WTC11 (cell line): ENCODE measurements around the gene AP1G1. TPM values are rescaled to one million over a fixed set of nuclear protein-coding genes. Genes with fewer than 3 reads are reported as not detected.

Experiments used
- ATAC-seq: fragments of 200-7000 bp; cut with Tn5 transposase; 2 replicates; pipeline ENCODE4 v1.10.0; 2021; ENCODE audit warnings: mild to moderate bottlenecking, moderate library complexity
- CTCF ChIA-PET: fragments of 300-600 bp; sonication (Branson Sonifier 250); formaldehyde crosslinking; loops from one replicate; lab custom pipeline; 2021; ENCODE audit warnings: antibody characterized with exemption; lab: Charles Lee
- POLR2A ChIA-PET: fragments of 350-600 bp; sonication (Branson Sonifier 250); formaldehyde crosslinking; loops from one replicate; lab custom pipeline; 2021; ENCODE audit warnings: antibody characterized with exemption; lab: Charles Lee
- DNase-seq: peaks from one replicate; pipeline ENCODE4 v3.0.0; 2021; ENCODE audit warnings: low spot score
- H3K27ac Mint-ChIP-seq: 2 replicates; pipeline ENCODE4 v1.8.0; 2021; ENCODE audit warnings: mixed read lengths
- H3K27me3 Mint-ChIP-seq: 2 replicates; pipeline ENCODE4 v1.8.0; 2021; ENCODE audit warnings: low read depth, mild to moderate bottlenecking, moderate library complexity, mixed read lengths
- H3K36me3 Mint-ChIP-seq: 2 replicates; pipeline ENCODE4 v1.8.0; 2021; ENCODE audit warnings: mixed read lengths
- H3K4me1 Mint-ChIP-seq: 2 replicates; pipeline ENCODE4 v1.8.0; 2022; ENCODE audit warnings: mixed read lengths
- H3K4me3 Mint-ChIP-seq: 2 replicates; pipeline ENCODE4 v1.8.0; 2021; ENCODE audit warnings: mild to moderate bottlenecking, moderate library complexity, mixed read lengths
- H3K9me3 Mint-ChIP-seq: 2 replicates; pipeline ENCODE4 v1.8.0; 2021; ENCODE audit warnings: mixed read lengths
- ATF2 ChIP-seq: sonication (generic); formaldehyde crosslinking; IDR thresholded peaks from 2 replicates; pipeline ENCODE4 v1.8.1; 2022; ENCODE audit warnings: low read depth, missing genetic modification reagents, borderline replicate concordance
- ATF6 ChIP-seq: sonication (generic); formaldehyde crosslinking; IDR thresholded peaks from 2 replicates; pipeline ENCODE4 v1.8.1; 2023; ENCODE audit warnings: mild to moderate bottlenecking, missing genetic modification reagents
- CREB1 ChIP-seq: sonication (generic); formaldehyde crosslinking; IDR thresholded peaks from 2 replicates; pipeline ENCODE4 v1.8.0; 2023; ENCODE audit warnings: mild to moderate bottlenecking, missing genetic modification reagents
- E2F5 ChIP-seq: sonication (generic); formaldehyde crosslinking; IDR thresholded peaks from 2 replicates; pipeline ENCODE4 v1.8.1; 2022; ENCODE audit warnings: mild to moderate bottlenecking, moderate library complexity, missing genetic modification reagents
- ESRRA ChIP-seq: sonication (generic); formaldehyde crosslinking; IDR thresholded peaks from 2 replicates; pipeline ENCODE4 v1.8.1; 2022; ENCODE audit warnings: mild to moderate bottlenecking, missing genetic modification reagents, borderline replicate concordance
- FOXJ3 ChIP-seq: sonication (generic); formaldehyde crosslinking; IDR thresholded peaks from 2 replicates; pipeline ENCODE4 v1.9.0; 2021; ENCODE audit warnings: missing genetic modification reagents, mild to moderate bottlenecking, borderline replicate concordance
- FOXP4 ChIP-seq: sonication (generic); formaldehyde crosslinking; IDR thresholded peaks from 2 replicates; pipeline ENCODE4 v1.8.0; 2022; ENCODE audit warnings: mild to moderate bottlenecking, missing genetic modification reagents
- GRHL2 ChIP-seq: fragments of 250-450 bp; sonication (Bioruptor Pico); IDR thresholded peaks from 2 replicates; pipeline ENCODE4 v1.8.0; 2022; ENCODE audit warnings: mild to moderate bottlenecking, moderate library complexity; ENCODE audit not compliant: insufficient replicate concordance, severe bottlenecking
- HMGA2 ChIP-seq: fragments of 250-450 bp; sonication (Bioruptor Pico); IDR thresholded peaks from 2 replicates; pipeline ENCODE4 v1.4.0; 2021; ENCODE audit warnings: mild to moderate bottlenecking, moderate library complexity
- MXD4 ChIP-seq: fragments of 250-450 bp; sonication (Bioruptor Pico); IDR thresholded peaks from 2 replicates; pipeline ENCODE4 v1.8.0; 2021; ENCODE audit warnings: mild to moderate bottlenecking, moderate library complexity, borderline replicate concordance
- NFYB ChIP-seq: sonication (generic); formaldehyde crosslinking; conservative IDR thresholded peaks from 2 replicates; pipeline ENCODE4 v1.8.0; 2022; ENCODE audit warnings: low read depth, missing genetic modification reagents
- SMAD3 ChIP-seq: sonication (generic); formaldehyde crosslinking; IDR thresholded peaks from 2 replicates; pipeline ENCODE4 v1.8.0; 2022; ENCODE audit warnings: missing genetic modification reagents, mild to moderate bottlenecking, borderline replicate concordance
- ZBTB21 ChIP-seq: sonication (generic); formaldehyde crosslinking; IDR thresholded peaks from 2 replicates; pipeline ENCODE4 v1.8.1; 2023; ENCODE audit warnings: mild to moderate bottlenecking, missing genetic modification reagents, borderline replicate concordance
- ZNF219 ChIP-seq: sonication (generic); formaldehyde crosslinking; IDR thresholded peaks from 2 replicates; pipeline ENCODE4 v1.8.0; 2023; ENCODE audit warnings: missing genetic modification reagents, mild to moderate bottlenecking, borderline replicate concordance
- ZNF423 ChIP-seq: fragments of 250-450 bp; sonication (Bioruptor Pico); IDR thresholded peaks from 2 replicates; pipeline ENCODE4 v2.1.2; 2022; ENCODE audit warnings: mild to moderate bottlenecking, moderate library complexity
- ZNF532 ChIP-seq: fragments of 250-450 bp; sonication (Bioruptor Pico); IDR thresholded peaks from 2 replicates; pipeline ENCODE4 v1.9.0; 2021; ENCODE audit warnings: mild to moderate bottlenecking, borderline replicate concordance
- total RNA-seq: library from RNA; stranded (reverse); gene quantifications from 3 replicates; pipeline ENCODE4 v1.2.3, GENCODE V29; 2021
- TF ChIP-seq, protein P1 (sequence below): fragments of 250-450 bp; sonication (Bioruptor Pico); IDR thresholded peaks from 2 replicates; pipeline ENCODE4 v1.9.0; 2021; ENCODE audit warnings: mild to moderate bottlenecking
- TF ChIP-seq, protein P2 (sequence below): sonication (generic); formaldehyde crosslinking; IDR thresholded peaks from 2 replicates; pipeline ENCODE4 v1.8.1; 2023; ENCODE audit warnings: mild to moderate bottlenecking, missing genetic modification reagents, moderate library complexity
- TF ChIP-seq, protein P3 (sequence below): fragments of 250-450 bp; sonication (Bioruptor Pico); IDR thresholded peaks from 2 replicates; pipeline ENCODE4 v1.8.0; 2021; ENCODE audit warnings: mild to moderate bottlenecking

The AP1G1 gene
- total RNA-seq, 1 experiment from 2014 or later, result 72.4 TPM

- TF ChIP-seq FOXP4, result no peak
- no peak for TF ChIP-seq SMAD3
- no peak for TF ChIP-seq ATF6 (CRISPR knock-in tag)
- TF ChIP-seq ZNF532, result no peak
- no peak for TF ChIP-seq GRHL2 (CRISPR knock-in tag)
- no peak for TF ChIP-seq MXD4 (CRISPR knock-in tag)
- no peak for TF ChIP-seq ZNF219 (CRISPR knock-in tag)
- TF ChIP-seq ESRRA, result no peak
- TF ChIP-seq, protein P1, sequence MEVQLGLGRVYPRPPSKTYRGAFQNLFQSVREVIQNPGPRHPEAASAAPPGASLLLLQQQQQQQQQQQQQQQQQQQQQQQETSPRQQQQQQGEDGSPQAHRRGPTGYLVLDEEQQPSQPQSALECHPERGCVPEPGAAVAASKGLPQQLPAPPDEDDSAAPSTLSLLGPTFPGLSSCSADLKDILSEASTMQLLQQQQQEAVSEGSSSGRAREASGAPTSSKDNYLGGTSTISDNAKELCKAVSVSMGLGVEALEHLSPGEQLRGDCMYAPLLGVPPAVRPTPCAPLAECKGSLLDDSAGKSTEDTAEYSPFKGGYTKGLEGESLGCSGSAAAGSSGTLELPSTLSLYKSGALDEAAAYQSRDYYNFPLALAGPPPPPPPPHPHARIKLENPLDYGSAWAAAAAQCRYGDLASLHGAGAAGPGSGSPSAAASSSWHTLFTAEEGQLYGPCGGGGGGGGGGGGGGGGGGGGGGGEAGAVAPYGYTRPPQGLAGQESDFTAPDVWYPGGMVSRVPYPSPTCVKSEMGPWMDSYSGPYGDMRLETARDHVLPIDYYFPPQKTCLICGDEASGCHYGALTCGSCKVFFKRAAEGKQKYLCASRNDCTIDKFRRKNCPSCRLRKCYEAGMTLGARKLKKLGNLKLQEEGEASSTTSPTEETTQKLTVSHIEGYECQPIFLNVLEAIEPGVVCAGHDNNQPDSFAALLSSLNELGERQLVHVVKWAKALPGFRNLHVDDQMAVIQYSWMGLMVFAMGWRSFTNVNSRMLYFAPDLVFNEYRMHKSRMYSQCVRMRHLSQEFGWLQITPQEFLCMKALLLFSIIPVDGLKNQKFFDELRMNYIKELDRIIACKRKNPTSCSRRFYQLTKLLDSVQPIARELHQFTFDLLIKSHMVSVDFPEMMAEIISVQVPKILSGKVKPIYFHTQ (CRISPR knock-in tag), result no peak
- TF ChIP-seq, all 79 proteins: peak for 0
Measured at GRCh38 chr16:71732587-71732986, 76.0 kb downstream of the AP1G1 start (continued).

GRCh38 chr16:71727551-71728324, 80.9 kb downstream of the AP1G1 start:
- peaks cover 17% of the 10 kb centered on the region for H3K36me3 Mint-ChIP-seq
- peaks cover 21% of the 10 kb centered on the region for H3K4me1 Mint-ChIP-seq
- peaks cover 18% of the 10 kb centered on the region for H3K27me3 Mint-ChIP-seq
- ChIA-PET CTCF (no interaction called here), POLR2A (no interaction called here)
- DNase-seq (no peak), ATAC-seq (no peak)
- H3K27ac Mint-ChIP-seq, result no peak overlapping the region; the same call in 1 of the 2 replicates
- no peaks in the 10 kb centered on the region for H3K9me3 Mint-ChIP-seq
- H3K4me3 Mint-ChIP-seq, result no peak overlapping the region
- TF ChIP-seq CREB1 (CRISPR knock-in tag) (no peak), ATF2 (CRISPR knock-in tag) (no peak), ZNF423 (CRISPR knock-in tag) (no peak), NFYB (CRISPR knock-in tag) (no peak), ZBTB21 (CRISPR knock-in tag) (no peak), HMGA2 (CRISPR knock-in tag) (no peak), E2F5 (no peak), FOXJ3 (no peak)
- TF ChIP-seq, protein P2, sequence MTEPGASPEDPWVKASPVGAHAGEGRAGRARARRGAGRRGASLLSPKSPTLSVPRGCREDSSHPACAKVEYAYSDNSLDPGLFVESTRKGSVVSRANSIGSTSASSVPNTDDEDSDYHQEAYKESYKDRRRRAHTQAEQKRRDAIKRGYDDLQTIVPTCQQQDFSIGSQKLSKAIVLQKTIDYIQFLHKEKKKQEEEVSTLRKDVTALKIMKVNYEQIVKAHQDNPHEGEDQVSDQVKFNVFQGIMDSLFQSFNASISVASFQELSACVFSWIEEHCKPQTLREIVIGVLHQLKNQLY (CRISPR knock-in tag), result no peak
- TF ChIP-seq, protein P3, sequence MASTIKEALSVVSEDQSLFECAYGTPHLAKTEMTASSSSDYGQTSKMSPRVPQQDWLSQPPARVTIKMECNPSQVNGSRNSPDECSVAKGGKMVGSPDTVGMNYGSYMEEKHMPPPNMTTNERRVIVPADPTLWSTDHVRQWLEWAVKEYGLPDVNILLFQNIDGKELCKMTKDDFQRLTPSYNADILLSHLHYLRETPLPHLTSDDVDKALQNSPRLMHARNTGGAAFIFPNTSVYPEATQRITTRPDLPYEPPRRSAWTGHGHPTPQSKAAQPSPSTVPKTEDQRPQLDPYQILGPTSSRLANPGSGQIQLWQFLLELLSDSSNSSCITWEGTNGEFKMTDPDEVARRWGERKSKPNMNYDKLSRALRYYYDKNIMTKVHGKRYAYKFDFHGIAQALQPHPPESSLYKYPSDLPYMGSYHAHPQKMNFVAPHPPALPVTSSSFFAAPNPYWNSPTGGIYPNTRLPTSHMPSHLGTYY (CRISPR knock-in tag), result no peak
